Sigmoid colon (tissue), 4 donors: ENCODE results near the gene SUCO.

Experiments used
- POLR2A ChIP-seq, 2 donors: fragments of 450-650 bp; IDR thresholded peaks; one replicate each; pipeline ENCODE4 v1.6.1; 2016; ENCODE audit warnings: antibody characterized with exemption in 2 of 2, mild to moderate bottlenecking in 2 of 2, moderate library complexity in 2 of 2
- POLR2AphosphoS5 ChIP-seq, 4 donors: sonication (generic); formaldehyde crosslinking; IDR thresholded peaks; one replicate each; pipeline ENCODE4 v1.6.1; 2017; ENCODE audit warnings: antibody characterized with exemption in 4 of 4
- TF ChIP-seq, protein P1 (sequence below), 4 experiments: fragments of 450-650 bp in 3 of 4; fragments of 200-600 bp in 1 of 4; IDR thresholded peaks; one replicate each; pipeline ENCODE4 v1.5.1; 2016 to 2019; ENCODE audit warnings: antibody characterized with exemption in 4 of 4, mild to moderate bottlenecking in 3 of 4, moderate library complexity in 2 of 4

DNA sequence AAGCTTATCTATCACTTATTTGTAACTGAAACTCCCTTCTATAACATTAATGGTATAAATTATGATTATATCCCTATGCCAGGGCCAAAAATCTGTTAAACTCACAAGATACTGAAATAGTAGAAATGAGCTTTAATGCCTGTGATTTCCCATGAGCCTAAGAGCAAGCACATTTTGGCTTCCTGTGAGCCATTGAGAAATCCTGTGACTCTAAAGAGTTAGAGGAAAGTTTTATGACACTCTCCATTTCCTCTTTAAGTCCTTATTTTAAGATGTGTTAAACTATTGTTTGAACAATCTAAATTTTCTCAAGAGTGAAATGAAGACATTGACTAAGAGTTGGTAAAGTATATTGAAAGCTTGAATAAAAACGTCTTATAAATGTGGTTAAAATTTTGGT is 45.6 kb downstream of the SUCO start:
- TF ChIP-seq, protein P1, sequence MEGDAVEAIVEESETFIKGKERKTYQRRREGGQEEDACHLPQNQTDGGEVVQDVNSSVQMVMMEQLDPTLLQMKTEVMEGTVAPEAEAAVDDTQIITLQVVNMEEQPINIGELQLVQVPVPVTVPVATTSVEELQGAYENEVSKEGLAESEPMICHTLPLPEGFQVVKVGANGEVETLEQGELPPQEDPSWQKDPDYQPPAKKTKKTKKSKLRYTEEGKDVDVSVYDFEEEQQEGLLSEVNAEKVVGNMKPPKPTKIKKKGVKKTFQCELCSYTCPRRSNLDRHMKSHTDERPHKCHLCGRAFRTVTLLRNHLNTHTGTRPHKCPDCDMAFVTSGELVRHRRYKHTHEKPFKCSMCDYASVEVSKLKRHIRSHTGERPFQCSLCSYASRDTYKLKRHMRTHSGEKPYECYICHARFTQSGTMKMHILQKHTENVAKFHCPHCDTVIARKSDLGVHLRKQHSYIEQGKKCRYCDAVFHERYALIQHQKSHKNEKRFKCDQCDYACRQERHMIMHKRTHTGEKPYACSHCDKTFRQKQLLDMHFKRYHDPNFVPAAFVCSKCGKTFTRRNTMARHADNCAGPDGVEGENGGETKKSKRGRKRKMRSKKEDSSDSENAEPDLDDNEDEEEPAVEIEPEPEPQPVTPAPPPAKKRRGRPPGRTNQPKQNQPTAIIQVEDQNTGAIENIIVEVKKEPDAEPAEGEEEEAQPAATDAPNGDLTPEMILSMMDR (IDR thresholded peaks at IDR 0.05) = no peak
- no peak for TF ChIP-seq POLR2A (IDR thresholded peaks at IDR 0.05)
- TF ChIP-seq POLR2AphosphoS5 (IDR thresholded peaks at IDR 0.05) = no peak
